ENCODE data around the gene GPHB5.
A peak's percentile ranks its signal among the peaks of the same experiment; 100 is the strongest.

Gene GPHB5

DNA sequence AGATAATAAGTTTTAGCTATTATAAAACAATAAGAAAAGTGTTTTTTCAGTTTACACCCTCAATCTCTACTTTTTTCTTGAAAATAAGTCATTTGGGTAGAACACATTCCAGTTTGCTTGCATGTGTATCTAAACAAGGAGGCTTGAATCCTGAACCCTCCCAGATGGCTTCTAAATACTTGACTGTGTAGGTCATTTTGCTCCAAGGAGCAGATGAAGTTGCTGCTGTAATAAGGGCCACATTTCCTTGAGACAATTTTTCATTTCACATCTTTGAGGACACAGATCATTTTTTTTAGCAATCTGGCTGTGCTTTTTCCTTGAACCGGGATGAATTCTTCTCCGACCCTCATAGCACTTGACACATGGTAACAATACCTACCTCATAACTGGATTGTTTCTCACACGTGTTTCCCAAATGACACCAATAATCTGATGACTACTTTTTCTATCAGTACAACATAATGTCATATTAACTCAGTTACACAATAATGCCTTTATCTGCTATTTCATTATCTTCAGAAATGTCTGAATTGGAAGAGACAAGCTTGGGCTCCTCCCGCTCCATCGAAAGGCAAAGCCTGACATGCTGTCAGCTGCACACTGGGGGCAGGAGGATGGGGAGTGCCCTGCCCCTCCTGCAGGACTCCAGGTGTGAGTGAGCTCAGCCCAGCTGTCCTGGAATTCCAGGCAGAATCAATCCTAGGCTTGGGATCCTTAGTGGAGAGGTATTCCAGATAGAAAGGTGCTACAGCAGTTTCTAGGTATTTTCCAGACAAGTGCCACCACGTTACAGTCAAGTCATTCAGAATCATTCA, 30.9 kb downstream of the GPHB5 start:
- no peaks in the 10 kb centered on the region for H3K79me1 ChIP-seq (ENCODE audit: low read depth, low read length)
- no peak overlapping the region for H4K8ac ChIP-seq (ENCODE audit: low read depth, low read length)
- H3K14ac ChIP-seq (ENCODE audit: low read length) = no peak overlapping the region
- H3K27ac ChIP-seq (replicated peaks; ENCODE audit: low read length) = no peak overlapping the region
- H3K27me3 ChIP-seq (ENCODE audit: control insufficient read depth in 3 of 3, insufficient read depth in 3 of 3, low read depth in 1 of 3, low read length in 3 of 3) = no peaks in the 10 kb centered on the region
- no peaks in the 10 kb centered on the region for H3K36me3 ChIP-seq (replicated peaks in 1 of 2; ENCODE audit: control insufficient read depth in 2 of 2, insufficient read depth in 2 of 2, low read length in 2 of 2)
- H4K91ac ChIP-seq (ENCODE audit: low read depth, low read length, poor library complexity) = no peak overlapping the region
- WGBS, 2 donors (ENCODE audit: extremely low coverage in 2 of 2, insufficient read length in 2 of 2, insufficient replicate concordance in 1 of 2) = no CpG with 5 or more reads among the region's 6 CpGs
- H2BK120ac ChIP-seq (ENCODE audit: low read depth, low read length) = no peak overlapping the region
- no peak overlapping the region for H3K4me2 ChIP-seq (ENCODE audit: insufficient read depth, low read length, poor library complexity, severe bottlenecking)
- H3K23ac ChIP-seq (ENCODE audit: low read depth, low read length, poor library complexity) = no peak overlapping the region
- no peak overlapping the region for H3K4me3 ChIP-seq (ENCODE audit: low read length in 2 of 2)
- H2BK15ac ChIP-seq (ENCODE audit: low read length) = no peak overlapping the region
- H2AFZ ChIP-seq (ENCODE audit: low read length) = no peak overlapping the region
- H3K4ac ChIP-seq (ENCODE audit: low read length) = no peak overlapping the region
- no peak overlapping the region for H2BK5ac ChIP-seq (ENCODE audit: low read length)
- no peaks in the 10 kb centered on the region for H3K9me3 ChIP-seq (replicated peaks in 1 of 2; ENCODE audit: control insufficient read depth in 2 of 2, insufficient read depth in 1 of 2, low read depth in 1 of 2, low read length in 2 of 2)
- H3K18ac ChIP-seq (ENCODE audit: low read length) = peak overlapping the region; percentile 5
- no peak overlapping the region for H2BK12ac ChIP-seq (ENCODE audit: low read length)
- no peak for DNase-seq (ENCODE audit: low spot score)
- no peak overlapping the region for H2AK5ac ChIP-seq (ENCODE audit: low read depth, low read length)
- no peak overlapping the region for H3K9ac ChIP-seq (ENCODE audit: low read depth, low read length, poor library complexity)
- peaks cover 2 to 6% of the 10 kb centered on the region in 2 donors for H3K4me1 ChIP-seq (ENCODE audit: control insufficient read depth in 2 of 2, insufficient read depth in 1 of 2, low read depth in 1 of 2, low read length in 2 of 2)

DNA sequence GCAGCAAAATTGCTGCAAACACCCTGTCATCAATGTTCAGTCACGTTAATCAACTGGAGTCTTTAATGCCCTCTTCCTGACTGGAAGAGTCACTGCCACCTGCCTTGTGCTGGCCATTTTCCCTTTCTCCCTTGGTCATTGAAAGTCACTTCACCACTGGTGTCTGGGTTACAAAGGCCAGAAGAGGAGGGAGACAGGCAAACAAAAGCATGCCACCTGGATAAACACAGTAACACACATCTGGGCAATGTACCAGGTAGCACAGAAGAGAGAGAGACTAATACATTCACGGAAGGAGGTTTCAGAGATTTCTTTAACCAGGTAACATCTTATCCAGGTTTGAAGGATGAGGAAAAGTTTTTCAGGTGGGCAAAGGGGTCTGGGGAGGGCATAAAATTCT, 32.7 kb downstream of the GPHB5 start:
- no peak overlapping the region for H2AFZ ChIP-seq (ENCODE audit: low read length)
- H3K4me3 ChIP-seq (ENCODE audit: low read length in 2 of 2) = no peak overlapping the region
- H3K9me3 ChIP-seq (replicated peaks in 1 of 2; ENCODE audit: control insufficient read depth in 2 of 2, insufficient read depth in 1 of 2, low read depth in 1 of 2, low read length in 2 of 2) = no peaks in the 10 kb centered on the region
- H3K79me1 ChIP-seq (ENCODE audit: low read depth, low read length) = no peaks in the 10 kb centered on the region
- H3K9ac ChIP-seq (ENCODE audit: low read depth, low read length, poor library complexity) = no peak overlapping the region
- H2BK5ac ChIP-seq (ENCODE audit: low read length) = no peak overlapping the region
- no peak overlapping the region for H3K4ac ChIP-seq (ENCODE audit: low read length)
- H3K27ac ChIP-seq (replicated peaks; ENCODE audit: low read length) = no peak overlapping the region
- H2BK15ac ChIP-seq (ENCODE audit: low read length) = no peak overlapping the region
- no CpG with 5 or more reads among the region's 2 CpGs for WGBS, 2 donors (ENCODE audit: extremely low coverage in 2 of 2, insufficient read length in 2 of 2, insufficient replicate concordance in 1 of 2)
- H3K4me1 ChIP-seq (ENCODE audit: control insufficient read depth in 2 of 2, insufficient read depth in 1 of 2, low read depth in 1 of 2, low read length in 2 of 2) = peaks cover under 1 to 5% of the 10 kb centered on the region in 2 donors
- H2AK5ac ChIP-seq (ENCODE audit: low read depth, low read length) = no peak overlapping the region
- H4K91ac ChIP-seq (ENCODE audit: low read depth, low read length, poor library complexity) = no peak overlapping the region
- H4K8ac ChIP-seq (ENCODE audit: low read depth, low read length) = no peak overlapping the region
- DNase-seq (ENCODE audit: low spot score) = no peak
- no peak overlapping the region for H3K14ac ChIP-seq (ENCODE audit: low read length)
- no peak overlapping the region for H3K18ac ChIP-seq (ENCODE audit: low read length)
- no peaks in the 10 kb centered on the region for H3K27me3 ChIP-seq (ENCODE audit: control insufficient read depth in 3 of 3, insufficient read depth in 3 of 3, low read depth in 1 of 3, low read length in 3 of 3)
- no peak overlapping the region for H2BK120ac ChIP-seq (ENCODE audit: low read depth, low read length)
- no peak overlapping the region for H2BK12ac ChIP-seq (ENCODE audit: low read length)
- no peak overlapping the region for H3K23ac ChIP-seq (ENCODE audit: low read depth, low read length, poor library complexity)
- H3K36me3 ChIP-seq (replicated peaks in 1 of 2; ENCODE audit: control insufficient read depth in 2 of 2, insufficient read depth in 2 of 2, low read length in 2 of 2) = no peaks in the 10 kb centered on the region
- no peak overlapping the region for H3K4me2 ChIP-seq (ENCODE audit: insufficient read depth, low read length, poor library complexity, severe bottlenecking)

DNA sequence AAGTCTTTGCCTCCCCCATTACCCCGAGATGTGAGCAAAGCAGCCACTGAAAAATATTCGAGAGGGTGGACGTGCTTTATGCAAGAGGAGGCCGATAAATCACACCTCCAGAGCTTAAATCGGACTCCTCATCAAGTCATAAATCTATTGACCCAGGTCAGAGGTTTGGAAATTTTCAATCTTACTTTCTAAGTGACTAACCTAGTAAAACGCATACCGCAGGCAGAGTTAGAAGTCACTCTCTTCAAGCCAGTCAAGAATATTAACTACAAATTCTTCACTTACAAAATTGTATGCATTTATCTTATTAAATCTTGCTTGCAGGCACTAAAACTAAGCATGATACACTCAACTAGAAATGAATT, 34.9 kb downstream of the GPHB5 start:
- H2AK5ac ChIP-seq (ENCODE audit: low read depth, low read length) = no peak overlapping the region
- H3K4ac ChIP-seq (ENCODE audit: low read length) = no peak overlapping the region
- no peaks in the 10 kb centered on the region for H3K27me3 ChIP-seq (ENCODE audit: control insufficient read depth in 3 of 3, insufficient read depth in 3 of 3, low read depth in 1 of 3, low read length in 3 of 3)
- no peak overlapping the region for H2BK15ac ChIP-seq (ENCODE audit: low read length)
- H3K4me3 ChIP-seq (ENCODE audit: low read length in 2 of 2) = no peak overlapping the region
- H3K9me3 ChIP-seq (replicated peaks in 1 of 2; ENCODE audit: control insufficient read depth in 2 of 2, insufficient read depth in 1 of 2, low read depth in 1 of 2, low read length in 2 of 2) = no peaks in the 10 kb centered on the region
- peaks cover 0 to 2% of the 10 kb centered on the region in 2 donors for H3K4me1 ChIP-seq (ENCODE audit: control insufficient read depth in 2 of 2, insufficient read depth in 1 of 2, low read depth in 1 of 2, low read length in 2 of 2)
- H3K9ac ChIP-seq (ENCODE audit: low read depth, low read length, poor library complexity) = no peak overlapping the region
- H3K27ac ChIP-seq (replicated peaks; ENCODE audit: low read length) = no peak overlapping the region
- H4K8ac ChIP-seq (ENCODE audit: low read depth, low read length) = no peak overlapping the region
- H3K23ac ChIP-seq (ENCODE audit: low read depth, low read length, poor library complexity) = no peak overlapping the region
- no peak overlapping the region for H2AFZ ChIP-seq (ENCODE audit: low read length)
- no peak overlapping the region for H2BK5ac ChIP-seq (ENCODE audit: low read length)
- H2BK12ac ChIP-seq (ENCODE audit: low read length) = no peak overlapping the region
- no peak overlapping the region for H3K14ac ChIP-seq (ENCODE audit: low read length)
- no peak overlapping the region for H2BK120ac ChIP-seq (ENCODE audit: low read depth, low read length)
- no peak overlapping the region for H3K18ac ChIP-seq (ENCODE audit: low read length)
- H4K91ac ChIP-seq (ENCODE audit: low read depth, low read length, poor library complexity) = no peak overlapping the region
- H3K79me1 ChIP-seq (ENCODE audit: low read depth, low read length) = no peaks in the 10 kb centered on the region
- no peak for DNase-seq (ENCODE audit: low spot score)
- no peaks in the 10 kb centered on the region for H3K36me3 ChIP-seq (replicated peaks in 1 of 2; ENCODE audit: control insufficient read depth in 2 of 2, insufficient read depth in 2 of 2, low read length in 2 of 2)
- H3K4me2 ChIP-seq (ENCODE audit: insufficient read depth, low read length, poor library complexity, severe bottlenecking) = no peak overlapping the region
- no CpG with 5 or more reads among the region's 7 CpGs for WGBS, 2 donors (ENCODE audit: extremely low coverage in 2 of 2, insufficient read length in 2 of 2, insufficient replicate concordance in 1 of 2)

DNA sequence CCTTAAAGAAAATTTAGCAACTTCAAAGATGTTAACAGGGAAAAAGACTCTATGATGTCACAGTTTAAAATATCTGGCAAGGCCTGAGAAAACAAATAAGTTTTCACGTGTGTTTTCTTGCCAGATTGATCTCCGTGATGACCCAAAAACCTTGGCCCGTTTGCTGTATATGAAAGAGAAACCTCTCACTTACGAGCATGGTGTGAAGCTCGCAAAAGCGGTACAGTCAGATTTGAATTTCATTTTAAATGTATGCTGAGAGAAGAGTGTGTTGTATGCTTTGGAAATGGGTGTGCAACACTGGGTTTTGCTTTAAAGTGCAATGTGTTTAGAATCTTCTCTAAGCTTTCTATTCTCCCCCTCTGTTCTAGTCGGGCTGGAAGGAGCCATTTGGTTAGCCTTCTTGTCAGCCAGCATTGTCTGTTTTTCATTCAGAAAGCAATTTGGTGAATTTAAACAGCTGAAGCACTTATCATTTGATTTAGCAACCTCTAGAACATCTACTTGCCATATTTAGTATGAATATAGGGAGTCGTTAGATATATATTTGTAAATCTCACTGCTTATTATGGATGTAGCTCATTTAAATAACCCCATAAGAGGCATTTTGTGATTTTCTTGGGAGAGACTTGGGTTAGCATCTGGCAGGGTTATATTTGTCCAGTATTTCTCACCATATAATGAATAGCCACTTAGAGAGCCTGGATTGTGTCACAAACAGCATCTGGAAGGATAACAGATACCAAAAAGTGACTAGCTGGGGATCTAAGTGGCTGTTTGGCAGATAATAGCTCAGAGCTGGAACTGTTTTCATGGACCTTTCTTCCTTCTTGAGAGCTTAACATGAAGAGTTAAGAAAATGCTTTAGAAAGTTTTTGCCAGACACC, 35.5 kb downstream of the GPHB5 start:
- H3K9ac ChIP-seq (ENCODE audit: low read depth, low read length, poor library complexity) = no peak overlapping the region
- H3K79me1 ChIP-seq (ENCODE audit: low read depth, low read length) = no peaks in the 10 kb centered on the region
- H3K4me2 ChIP-seq (ENCODE audit: insufficient read depth, low read length, poor library complexity, severe bottlenecking) = no peak overlapping the region
- no peak overlapping the region for H3K14ac ChIP-seq (ENCODE audit: low read length)
- no CpG with 5 or more reads among the region's 8 CpGs for WGBS, 2 donors (ENCODE audit: extremely low coverage in 2 of 2, insufficient read length in 2 of 2, insufficient replicate concordance in 1 of 2)
- no peak overlapping the region for H2BK12ac ChIP-seq (ENCODE audit: low read length)
- H3K4me3 ChIP-seq (ENCODE audit: low read length in 2 of 2) = no peak overlapping the region
- H2AK5ac ChIP-seq (ENCODE audit: low read depth, low read length) = no peak overlapping the region
- no peaks in the 10 kb centered on the region for H3K27me3 ChIP-seq (ENCODE audit: control insufficient read depth in 3 of 3, insufficient read depth in 3 of 3, low read depth in 1 of 3, low read length in 3 of 3)
- no peak overlapping the region for H4K91ac ChIP-seq (ENCODE audit: low read depth, low read length, poor library complexity)
- H3K36me3 ChIP-seq (replicated peaks in 1 of 2; ENCODE audit: control insufficient read depth in 2 of 2, insufficient read depth in 2 of 2, low read length in 2 of 2) = no peaks in the 10 kb centered on the region
- no peak overlapping the region for H3K4ac ChIP-seq (ENCODE audit: low read length)
- no peak overlapping the region for H3K27ac ChIP-seq (replicated peaks; ENCODE audit: low read length)
- peaks cover 0 to 2% of the 10 kb centered on the region in 2 donors for H3K4me1 ChIP-seq (ENCODE audit: control insufficient read depth in 2 of 2, insufficient read depth in 1 of 2, low read depth in 1 of 2, low read length in 2 of 2)
- H2BK5ac ChIP-seq (ENCODE audit: low read length) = no peak overlapping the region
- no peak overlapping the region for H3K23ac ChIP-seq (ENCODE audit: low read depth, low read length, poor library complexity)
- no peak overlapping the region for H2BK120ac ChIP-seq (ENCODE audit: low read depth, low read length)
- no peak overlapping the region for H2BK15ac ChIP-seq (ENCODE audit: low read length)
- no peak overlapping the region for H2AFZ ChIP-seq (ENCODE audit: low read length)
- H3K18ac ChIP-seq (ENCODE audit: low read length) = no peak overlapping the region
- DNase-seq (ENCODE audit: low spot score) = no peak
- H4K8ac ChIP-seq (ENCODE audit: low read depth, low read length) = no peak overlapping the region
- H3K9me3 ChIP-seq (replicated peaks in 1 of 2; ENCODE audit: control insufficient read depth in 2 of 2, insufficient read depth in 1 of 2, low read depth in 1 of 2, low read length in 2 of 2) = no peaks in the 10 kb centered on the region
